ENCODE measurements around the gene TM4SF5.

- TF ChIP-seq USF1 (CRISPR knock-in tag; IDR thresholded peaks at IDR 0.05) (no peak), ZBTB43 (CRISPR knock-in tag; IDR thresholded peaks at IDR 0.05) (no peak), CREB1 (CRISPR knock-in tag; IDR thresholded peaks at IDR 0.05) (no peak), ZNF232 (CRISPR knock-in tag; IDR thresholded peaks at IDR 0.05) (no peak), CTCF (IDR thresholded peaks at IDR 0.05) (no peak), ATF2 (CRISPR knock-in tag; IDR thresholded peaks at IDR 0.05; ENCODE audit: borderline replicate concordance, low read depth) (no peak), ATF3 (CRISPR knock-in tag; conservative IDR thresholded peaks at IDR 0.05) (no peak), KAT7 (CRISPR knock-in tag; IDR thresholded peaks at IDR 0.05; ENCODE audit: borderline replicate concordance) (no peak), TEAD1 (CRISPR knock-in tag; IDR thresholded peaks at IDR 0.05) (no peak), ATF6 (CRISPR knock-in tag; IDR thresholded peaks at IDR 0.05) (no peak), TP53 (CRISPR knock-in tag; IDR thresholded peaks at IDR 0.05) (no peak), CBFB (CRISPR knock-in tag; IDR thresholded peaks at IDR 0.05; ENCODE audit: low read depth) (no peak), TCF7 (CRISPR knock-in tag; IDR thresholded peaks at IDR 0.05; ENCODE audit: low read depth) (no peak), ESRRA (CRISPR knock-in tag; IDR thresholded peaks at IDR 0.05; ENCODE audit: borderline replicate concordance) (no peak)
Measured at GRCh38 chr17:4724650-4725049, 47.0 kb upstream of the TM4SF5 start.

All from WTC11 (cell line).